Activated CD4-positive, alpha-beta T cell treated with anti-CD3 and anti-CD28 coated beads for 4 hours (primary cell): ENCODE data around the gene MALRD1.

Experiments
- DNase-seq, 2 donors: peaks; one replicate each; pipeline ENCODE4 v3.0.0-alpha.2; 2020

Gene MALRD1

GRCh38 chr10:19658622-19659233 is 610.1 kb downstream of the MALRD1 start:
- no peak for DNase-seq

- no peak for DNase-seq
These were observed 611.5 kb downstream of the MALRD1 start for GRCh38 chr10:19659920-19660655.

- DNase-seq = no peak
These were observed 614.7 kb downstream of the MALRD1 start for GRCh38 chr10:19663344-19663743.

- DNase-seq = no peak
These were observed 619.5 kb downstream of the MALRD1 start for GRCh38 chr10:19668116-19668515.

- DNase-seq = no peak
These were observed 627.5 kb downstream of the MALRD1 start for GRCh38 chr10:19676063-19676462.

- DNase-seq = no peak
These were observed 634.8 kb downstream of the MALRD1 start for GRCh38 chr10:19683356-19683755.

GRCh38 chr10:19683960-19684359 is 635.4 kb downstream of the MALRD1 start:
- DNase-seq = no peak

- no peak for DNase-seq
These were observed 639.7 kb downstream of the MALRD1 start for GRCh38 chr10:19688344-19688743.

- no peak for DNase-seq
These were observed 640.6 kb downstream of the MALRD1 start for GRCh38 chr10:19689231-19689630.

- DNase-seq = no peak
These were observed 650.7 kb downstream of the MALRD1 start for GRCh38 chr10:19699299-19699698.

GRCh38 chr10:19701427-19702052 is 652.9 kb downstream of the MALRD1 start:
- DNase-seq = no peak

GRCh38 chr10:19702215-19702614 is 653.6 kb downstream of the MALRD1 start:
- no peak for DNase-seq

- no peak for DNase-seq
These were observed 655.9 kb downstream of the MALRD1 start for GRCh38 chr10:19704544-19704943.

GRCh38 chr10:19705250-19705649 is 656.6 kb downstream of the MALRD1 start:
- DNase-seq = no peak

- no peak for DNase-seq
These were observed 658.3 kb downstream of the MALRD1 start for GRCh38 chr10:19706904-19707303.

GRCh38 chr10:19707376-19707775 is 658.8 kb downstream of the MALRD1 start:
- DNase-seq = no peak

- DNase-seq = no peak
These were observed 659.4 kb downstream of the MALRD1 start for GRCh38 chr10:19708031-19708430.

GRCh38 chr10:19710600-19710999 is 662.0 kb downstream of the MALRD1 start:
- DNase-seq = no peak

- no peak for DNase-seq
These were observed 664.6 kb downstream of the MALRD1 start for GRCh38 chr10:19713159-19713558.

GRCh38 chr10:19713800-19714525 is 665.4 kb downstream of the MALRD1 start:
- DNase-seq = no peak

- DNase-seq = no peak
These were observed 670.7 kb downstream of the MALRD1 start for GRCh38 chr10:19719284-19719683.

- no peak for DNase-seq
These were observed 675.7 kb downstream of the MALRD1 start for GRCh38 chr10:19724287-19724686.

GRCh38 chr10:19728376-19728775 is 679.8 kb downstream of the MALRD1 start:
- no peak for DNase-seq

- no peak for DNase-seq
These were observed 680.4 kb downstream of the MALRD1 start for GRCh38 chr10:19728964-19729363.
